ENCODE results near the gene IGSF9. TPM values are rescaled to one million over a fixed set of nuclear protein-coding genes. Genes with fewer than 3 reads are reported as not detected.
A peak's percentile ranks its signal among the peaks of the same experiment; 100 is the strongest.

The IGSF9 gene
- total and polyA plus RNA-seq, 2 of the 4 experiments (the other 2 are of a cell fraction), result 0.05 TPM; not detected in 1

DNA sequence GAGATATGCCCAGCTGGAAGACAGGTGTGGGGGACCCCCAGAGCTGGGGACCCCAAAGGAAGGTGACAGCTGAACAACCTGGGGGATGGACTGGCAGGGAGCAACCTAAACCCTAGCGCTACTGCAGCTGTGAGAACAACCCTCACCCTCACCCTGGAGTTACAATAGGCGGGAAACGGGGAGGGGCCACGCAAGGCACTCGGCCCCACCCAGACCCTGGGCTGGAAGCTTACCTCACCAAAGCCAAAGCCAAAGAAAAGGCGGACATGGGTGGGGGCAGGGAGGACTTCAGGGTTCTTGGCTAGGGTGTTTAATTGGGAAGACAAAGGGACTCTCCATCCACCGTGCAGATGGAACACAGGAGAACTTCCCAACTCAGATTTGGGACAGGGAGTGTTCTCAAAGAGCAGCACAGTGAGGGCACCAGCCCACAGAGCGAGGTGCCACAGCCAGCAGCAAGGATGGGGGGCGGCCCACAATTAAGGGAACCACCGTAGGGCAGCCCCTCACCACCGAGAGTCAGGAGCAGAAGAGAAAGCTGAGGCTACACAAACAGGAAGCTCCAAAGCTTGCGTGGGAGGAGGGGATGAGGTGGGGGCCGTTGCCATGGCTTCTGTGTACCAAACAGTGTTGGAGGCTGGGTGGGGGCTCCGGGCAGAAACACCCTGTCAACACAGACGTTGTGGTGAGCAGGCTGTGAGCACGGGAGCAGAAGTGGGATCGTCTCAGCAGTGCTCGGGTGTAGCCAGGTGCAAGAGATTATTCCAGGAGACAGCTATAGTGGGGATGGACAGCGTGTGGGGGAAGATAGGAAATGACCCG, 22.0 kb downstream of the IGSF9 start (continued):
- TF ChIP-seq, protein P1, sequence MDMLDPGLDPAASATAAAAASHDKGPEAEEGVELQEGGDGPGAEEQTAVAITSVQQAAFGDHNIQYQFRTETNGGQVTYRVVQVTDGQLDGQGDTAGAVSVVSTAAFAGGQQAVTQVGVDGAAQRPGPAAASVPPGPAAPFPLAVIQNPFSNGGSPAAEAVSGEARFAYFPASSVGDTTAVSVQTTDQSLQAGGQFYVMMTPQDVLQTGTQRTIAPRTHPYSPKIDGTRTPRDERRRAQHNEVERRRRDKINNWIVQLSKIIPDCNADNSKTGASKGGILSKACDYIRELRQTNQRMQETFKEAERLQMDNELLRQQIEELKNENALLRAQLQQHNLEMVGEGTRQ (IDR thresholded peaks at IDR 0.05; ENCODE audit: low read depth, low read length), result peak; percentile 12; the same call in 1 of the 2 replicates

Measured in IMR-90 (cell line).